22Rv1 (cell line): ENCODE results near the gene IGSF22.

Source experiments
- H3K27ac ChIP-seq: fragments of 450-650 bp; 2 replicates; pipeline ENCODE4 v1.5.1; 2017
- ZFX ChIP-seq: fragments of 450-650 bp; IDR thresholded peaks from 2 replicates; pipeline ENCODE4 v1.6.1; 2017; ENCODE audit warnings: antibody characterized with exemption, borderline replicate concordance
- TF ChIP-seq, protein P1 (sequence below): fragments of 450-650 bp; IDR thresholded peaks from 2 replicates; pipeline ENCODE4 v1.5.1; 2017; ENCODE audit warnings: mild to moderate bottlenecking

Gene IGSF22

DNA sequence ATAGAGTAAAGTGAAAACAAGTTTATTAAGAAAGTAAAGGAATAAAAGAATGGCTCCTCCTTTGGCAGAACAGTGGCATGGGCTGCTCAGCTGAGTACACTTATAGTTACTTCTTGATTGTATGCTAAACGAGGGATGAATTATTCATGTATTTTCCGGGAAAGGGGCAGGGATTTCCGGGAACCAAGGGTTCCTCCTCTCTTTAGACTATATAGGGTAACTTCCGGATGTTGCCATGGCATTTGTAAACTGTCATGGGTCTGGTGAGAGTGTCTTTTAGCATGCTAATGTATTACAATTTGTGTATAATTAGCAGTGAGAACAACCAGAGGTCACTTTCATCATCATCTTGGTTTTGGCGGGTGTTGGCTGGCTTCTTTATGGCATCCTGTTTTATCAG lies 68.3 kb downstream of the IGSF22 start:
- no peak overlapping the region for H3K27ac ChIP-seq
- TF ChIP-seq, protein P1, sequence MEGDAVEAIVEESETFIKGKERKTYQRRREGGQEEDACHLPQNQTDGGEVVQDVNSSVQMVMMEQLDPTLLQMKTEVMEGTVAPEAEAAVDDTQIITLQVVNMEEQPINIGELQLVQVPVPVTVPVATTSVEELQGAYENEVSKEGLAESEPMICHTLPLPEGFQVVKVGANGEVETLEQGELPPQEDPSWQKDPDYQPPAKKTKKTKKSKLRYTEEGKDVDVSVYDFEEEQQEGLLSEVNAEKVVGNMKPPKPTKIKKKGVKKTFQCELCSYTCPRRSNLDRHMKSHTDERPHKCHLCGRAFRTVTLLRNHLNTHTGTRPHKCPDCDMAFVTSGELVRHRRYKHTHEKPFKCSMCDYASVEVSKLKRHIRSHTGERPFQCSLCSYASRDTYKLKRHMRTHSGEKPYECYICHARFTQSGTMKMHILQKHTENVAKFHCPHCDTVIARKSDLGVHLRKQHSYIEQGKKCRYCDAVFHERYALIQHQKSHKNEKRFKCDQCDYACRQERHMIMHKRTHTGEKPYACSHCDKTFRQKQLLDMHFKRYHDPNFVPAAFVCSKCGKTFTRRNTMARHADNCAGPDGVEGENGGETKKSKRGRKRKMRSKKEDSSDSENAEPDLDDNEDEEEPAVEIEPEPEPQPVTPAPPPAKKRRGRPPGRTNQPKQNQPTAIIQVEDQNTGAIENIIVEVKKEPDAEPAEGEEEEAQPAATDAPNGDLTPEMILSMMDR: no peak
- no peak for TF ChIP-seq ZFX
